ENCODE data around the gene ERBB2. TPM values are rescaled to one million over a fixed set of nuclear protein-coding genes. Genes with fewer than 3 reads are reported as not detected.

Gene ERBB2
- polyA plus RNA-seq, 3 donors: 158 to 183 (median 165) TPM

DNA sequence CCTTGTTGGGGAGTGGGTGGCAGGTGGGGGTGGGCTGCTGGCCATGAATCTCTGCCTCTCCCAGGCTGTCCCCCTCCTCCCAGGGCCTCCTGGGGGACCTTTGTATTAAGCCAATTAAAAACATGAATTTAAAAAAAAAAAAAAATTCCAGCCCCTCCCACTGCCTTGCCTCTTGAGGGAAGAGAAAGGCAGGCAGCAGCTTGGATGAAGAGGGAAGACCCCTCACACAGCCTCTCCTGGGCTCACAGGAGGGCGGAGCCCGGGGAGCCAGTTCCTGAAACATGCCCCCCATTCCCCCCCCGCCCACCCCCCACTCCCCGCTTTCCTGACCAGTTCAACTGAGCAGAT, 36.5 kb upstream of the ERBB2 start:
- no peak for DNase-seq (ENCODE audit: extremely low read depth in 1 of 11, low read depth in 9 of 11, low spot score in 4 of 11)

DNA sequence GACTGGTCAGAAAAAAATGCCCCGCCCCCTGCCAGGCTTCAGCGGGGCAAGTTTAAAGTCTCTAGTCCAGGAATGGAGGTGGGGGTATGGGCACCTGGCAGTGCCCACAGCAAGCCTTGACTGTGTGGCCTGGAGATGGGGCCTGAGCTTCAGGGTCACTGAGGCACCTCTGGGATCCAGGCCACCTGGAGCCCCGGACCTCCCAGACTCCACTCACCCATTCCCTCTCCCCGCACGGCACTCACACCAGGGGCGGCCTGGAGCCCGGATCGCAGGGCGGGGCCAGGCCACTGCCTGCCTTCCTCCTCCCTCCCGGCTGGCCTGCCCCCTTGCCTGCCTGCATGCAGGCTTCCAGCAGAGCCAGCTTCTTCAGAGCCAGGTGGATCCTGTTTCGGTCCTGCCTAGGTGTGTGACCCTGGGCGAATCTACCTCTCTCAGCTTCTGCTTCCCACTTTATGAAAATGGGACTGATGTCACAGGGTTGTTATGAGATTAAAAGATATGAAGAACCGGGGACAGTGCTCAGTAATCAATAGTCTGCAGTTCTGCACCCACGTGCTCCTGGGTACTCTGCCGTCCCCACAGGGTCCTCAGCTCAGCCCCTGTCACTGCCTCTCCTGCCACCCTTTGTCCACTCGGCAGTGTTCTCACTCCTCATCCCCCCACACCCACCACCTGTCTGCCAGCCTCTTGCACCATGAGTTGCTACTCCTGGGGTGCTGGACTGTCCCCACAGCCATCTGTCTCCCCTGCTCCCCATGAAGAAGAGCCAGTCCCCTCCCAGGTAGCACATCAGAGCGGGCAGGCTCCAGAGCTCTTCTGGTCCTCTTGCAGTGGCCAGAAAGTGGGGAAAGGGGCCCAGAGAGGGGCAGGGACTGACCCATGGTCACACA, 35.9 kb upstream of the ERBB2 start:
- DNase-seq (ENCODE audit: extremely low read depth in 1 of 11, low read depth in 9 of 11, low spot score in 4 of 11): no peak

DNA sequence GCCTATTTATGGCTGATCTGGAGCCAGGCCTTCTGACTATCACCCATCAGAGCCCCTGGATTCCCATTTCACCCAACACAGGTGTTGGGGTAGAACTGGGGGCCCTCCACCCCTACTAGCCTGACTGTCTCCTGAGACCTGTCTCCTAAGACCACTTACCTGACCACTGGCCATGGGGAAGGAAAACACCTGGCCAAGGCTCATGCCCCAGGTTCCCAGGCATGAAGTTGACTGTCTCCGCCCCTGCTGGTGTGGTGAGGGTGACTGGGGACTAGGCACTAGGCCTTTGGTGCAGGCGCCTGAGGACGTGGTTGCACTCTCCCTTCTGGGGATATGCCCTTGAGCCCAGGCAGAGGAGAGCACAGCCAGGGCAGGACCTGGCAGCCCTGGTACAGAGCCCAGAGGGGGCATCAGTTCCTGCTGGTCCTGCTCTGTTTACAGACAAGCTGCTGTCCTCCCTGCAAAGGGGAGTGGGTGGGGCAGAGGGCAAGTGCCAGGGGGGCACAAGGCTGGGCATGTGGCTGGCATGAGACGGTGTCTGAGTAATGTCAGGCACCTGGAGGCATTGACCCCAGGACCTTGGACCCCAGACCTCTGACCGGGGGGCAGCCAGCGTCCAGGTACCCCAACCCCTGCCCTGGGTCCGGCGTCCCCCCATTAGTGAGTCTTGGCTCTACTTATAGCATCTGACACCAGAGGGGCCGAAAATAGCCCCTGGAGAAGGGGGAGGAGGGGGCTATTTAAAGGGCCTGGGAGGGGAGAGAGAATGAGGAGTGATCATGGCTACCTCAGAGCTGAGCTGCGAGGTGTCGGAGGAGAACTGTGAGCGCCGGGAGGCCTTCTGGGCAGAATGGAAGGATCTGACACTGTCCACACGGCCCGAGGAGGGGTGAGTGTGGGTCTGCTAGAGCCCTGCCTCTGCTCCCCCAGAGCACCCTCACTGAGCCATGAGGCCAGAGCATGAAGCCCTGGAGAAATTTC, 35.0 kb upstream of the ERBB2 start, which contains the start of gene TCAP:
Gene TCAP, plus strand, starts transcription at position 769 of the 981 bp plus-strand sequence. Its CDS starts 11 bp downstream, at position 780.
- no peak for DNase-seq (ENCODE audit: extremely low read depth in 1 of 11, low read depth in 9 of 11, low spot score in 4 of 11)

DNA sequence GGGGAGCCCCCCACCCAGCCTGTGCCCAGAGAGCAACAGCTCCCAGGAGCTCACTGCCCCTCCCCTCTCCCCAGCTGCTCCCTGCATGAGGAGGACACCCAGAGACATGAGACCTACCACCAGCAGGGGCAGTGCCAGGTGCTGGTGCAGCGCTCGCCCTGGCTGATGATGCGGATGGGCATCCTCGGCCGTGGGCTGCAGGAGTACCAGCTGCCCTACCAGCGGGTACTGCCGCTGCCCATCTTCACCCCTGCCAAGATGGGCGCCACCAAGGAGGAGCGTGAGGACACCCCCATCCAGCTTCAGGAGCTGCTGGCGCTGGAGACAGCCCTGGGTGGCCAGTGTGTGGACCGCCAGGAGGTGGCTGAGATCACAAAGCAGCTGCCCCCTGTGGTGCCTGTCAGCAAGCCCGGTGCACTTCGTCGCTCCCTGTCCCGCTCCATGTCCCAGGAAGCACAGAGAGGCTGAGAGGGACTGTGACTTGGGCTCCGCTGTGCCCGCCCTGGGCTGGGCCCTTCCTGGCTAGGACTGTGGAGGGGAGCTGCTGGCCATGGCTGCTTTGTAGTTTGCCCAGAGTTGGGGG, 34.1 kb upstream of the ERBB2 start:
- no peak for DNase-seq (ENCODE audit: extremely low read depth in 1 of 11, low read depth in 9 of 11, low spot score in 4 of 11)

DNA sequence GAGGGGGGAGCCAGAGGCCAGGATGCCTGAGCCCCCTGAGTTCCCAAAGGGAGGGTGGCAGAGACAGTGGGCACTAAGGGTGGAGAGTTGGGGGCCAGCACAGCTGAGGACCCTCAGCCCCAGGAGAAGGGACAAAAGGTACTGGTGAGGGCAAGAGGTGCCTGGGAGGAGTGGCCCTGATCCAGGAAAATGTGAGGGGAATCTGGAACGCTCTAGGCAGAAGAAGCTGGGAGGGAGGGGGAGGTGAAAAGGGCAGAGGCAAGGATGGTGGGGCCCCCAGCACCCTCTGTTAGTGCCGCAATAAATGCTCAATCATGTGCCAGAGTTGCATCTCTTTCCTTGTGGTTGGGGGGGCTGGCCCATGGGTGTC, 33.6 kb upstream of the ERBB2 start:
- DNase-seq (ENCODE audit: extremely low read depth in 1 of 11, low read depth in 9 of 11, low spot score in 4 of 11): no peak

DNA sequence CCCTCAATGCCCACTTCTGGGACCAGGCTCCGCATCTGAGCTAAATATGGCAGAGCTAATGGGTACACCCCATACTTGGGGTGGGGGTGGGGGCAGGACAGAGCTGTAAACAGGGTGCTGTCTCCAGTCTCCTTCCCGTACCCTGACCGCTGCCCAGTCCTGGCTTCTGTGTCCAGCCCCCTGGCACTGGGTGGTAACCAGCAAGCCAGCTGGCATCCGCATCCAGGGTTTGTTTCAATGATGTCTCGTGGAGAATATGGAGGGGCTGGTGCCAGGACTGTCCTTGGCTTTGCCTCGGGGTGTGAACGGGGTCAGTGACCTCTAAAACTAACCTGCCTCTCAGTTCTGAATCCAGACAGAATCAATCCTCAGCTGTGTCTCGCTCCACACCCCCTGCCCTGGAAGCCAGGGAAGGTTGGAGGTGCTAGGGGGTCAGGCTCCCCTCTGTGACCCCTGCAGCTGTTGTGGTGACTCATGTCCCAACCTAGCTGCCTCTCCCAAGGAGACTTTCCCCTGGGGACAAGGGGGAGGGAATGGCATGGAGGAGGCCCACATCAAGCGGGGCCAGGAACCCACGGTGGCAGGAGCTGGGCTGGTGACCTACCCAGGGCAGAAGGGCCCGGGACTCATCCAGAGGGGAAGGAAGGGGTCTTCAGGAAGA, 33.1 kb upstream of the ERBB2 start:
- no peak for DNase-seq (ENCODE audit: extremely low read depth in 1 of 11, low read depth in 9 of 11, low spot score in 4 of 11)

DNA sequence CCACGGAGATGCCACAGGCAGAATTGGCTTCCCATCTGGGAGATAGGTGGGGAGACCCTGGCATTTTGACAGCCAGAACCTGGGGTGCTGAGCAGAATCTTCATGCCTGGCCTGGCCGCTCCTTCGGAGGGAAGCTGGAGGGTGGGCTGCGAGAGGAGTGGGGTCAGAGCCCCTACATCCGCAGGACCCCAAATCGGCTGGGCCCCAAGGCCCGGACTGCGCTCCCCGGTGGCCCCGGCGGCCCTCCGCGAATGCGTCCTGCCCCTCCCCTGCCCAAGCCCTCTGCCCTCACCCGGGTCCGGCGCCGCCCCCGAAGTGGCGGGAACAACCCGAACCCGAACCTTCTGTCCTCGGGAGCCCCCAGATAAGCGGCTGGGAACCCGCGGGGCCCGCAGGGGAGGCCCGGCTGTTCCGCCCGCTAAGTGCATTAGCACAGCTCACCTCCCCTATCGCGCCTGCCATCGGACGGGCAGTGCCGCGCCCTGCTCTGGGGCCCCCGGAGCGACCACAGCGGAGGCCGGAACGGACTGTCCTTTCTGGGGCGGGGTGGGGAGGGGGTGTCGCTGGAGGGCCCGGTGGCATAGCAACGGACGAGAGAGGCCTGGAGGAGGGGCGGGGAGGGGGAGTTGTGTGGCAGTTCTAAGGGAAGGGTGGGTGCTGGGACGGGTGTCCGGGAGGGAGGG, 32.5 kb upstream of the ERBB2 start:
- DNase-seq (ENCODE audit: extremely low read depth in 1 of 11, low read depth in 9 of 11, low spot score in 4 of 11): no peak

DNA sequence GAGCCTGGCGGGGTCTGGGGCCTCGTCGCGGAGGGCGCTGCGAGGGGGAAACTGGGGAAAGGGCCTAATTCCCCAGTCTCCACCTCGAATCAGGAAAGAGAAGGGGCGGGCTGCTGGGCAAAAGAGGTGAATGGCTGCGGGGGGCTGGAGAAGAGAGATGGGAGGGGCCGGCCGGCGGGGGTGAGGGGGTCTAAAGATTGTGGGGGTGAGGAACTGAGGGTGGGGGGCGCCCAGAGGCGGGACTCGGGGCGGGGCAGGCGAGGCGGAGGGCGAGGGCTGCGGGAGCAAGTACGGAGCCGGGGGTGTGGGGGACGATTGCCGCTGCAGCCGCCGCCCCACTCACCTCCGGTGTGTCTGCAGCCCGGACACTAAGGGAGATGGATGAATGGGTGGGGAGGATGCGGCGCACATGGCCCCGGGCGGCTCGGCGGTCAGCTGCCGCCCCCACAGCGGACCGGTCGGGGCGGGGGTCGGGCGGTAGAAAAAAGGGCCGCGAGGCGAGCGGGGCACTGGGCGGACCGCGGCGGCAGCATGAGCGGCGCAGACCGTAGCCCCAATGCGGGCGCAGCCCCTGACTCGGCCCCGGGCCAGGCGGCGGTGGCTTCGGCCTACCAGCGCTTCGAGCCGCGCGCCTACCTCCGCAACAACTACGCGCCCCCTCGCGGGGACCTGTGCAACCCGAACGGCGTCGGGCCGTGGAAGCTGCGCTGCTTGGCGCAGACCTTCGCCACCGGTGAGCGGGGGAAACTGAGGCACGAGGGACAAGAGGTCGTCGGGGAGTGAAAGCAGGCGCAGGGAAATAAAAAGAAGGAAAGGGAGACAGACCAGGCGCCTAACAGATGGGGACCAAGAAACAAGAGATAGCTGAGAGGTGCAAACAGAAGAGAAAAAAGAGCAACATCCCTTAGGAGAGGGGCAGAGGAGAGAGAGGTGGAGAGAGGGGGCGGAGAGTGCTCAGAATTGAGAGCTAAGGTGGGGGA, 31.6 kb upstream of the ERBB2 start, which contains the start of gene PNMT:
Gene PNMT, plus strand, starts transcription at position 509 of the 980 bp plus-strand sequence. Its CDS starts 23 bp downstream, at position 532.
- DNase-seq (ENCODE audit: extremely low read depth in 1 of 11, low read depth in 9 of 11, low spot score in 4 of 11): peak in 4 of 11 donors; percentile 56 to 68 (median 62)

DNA sequence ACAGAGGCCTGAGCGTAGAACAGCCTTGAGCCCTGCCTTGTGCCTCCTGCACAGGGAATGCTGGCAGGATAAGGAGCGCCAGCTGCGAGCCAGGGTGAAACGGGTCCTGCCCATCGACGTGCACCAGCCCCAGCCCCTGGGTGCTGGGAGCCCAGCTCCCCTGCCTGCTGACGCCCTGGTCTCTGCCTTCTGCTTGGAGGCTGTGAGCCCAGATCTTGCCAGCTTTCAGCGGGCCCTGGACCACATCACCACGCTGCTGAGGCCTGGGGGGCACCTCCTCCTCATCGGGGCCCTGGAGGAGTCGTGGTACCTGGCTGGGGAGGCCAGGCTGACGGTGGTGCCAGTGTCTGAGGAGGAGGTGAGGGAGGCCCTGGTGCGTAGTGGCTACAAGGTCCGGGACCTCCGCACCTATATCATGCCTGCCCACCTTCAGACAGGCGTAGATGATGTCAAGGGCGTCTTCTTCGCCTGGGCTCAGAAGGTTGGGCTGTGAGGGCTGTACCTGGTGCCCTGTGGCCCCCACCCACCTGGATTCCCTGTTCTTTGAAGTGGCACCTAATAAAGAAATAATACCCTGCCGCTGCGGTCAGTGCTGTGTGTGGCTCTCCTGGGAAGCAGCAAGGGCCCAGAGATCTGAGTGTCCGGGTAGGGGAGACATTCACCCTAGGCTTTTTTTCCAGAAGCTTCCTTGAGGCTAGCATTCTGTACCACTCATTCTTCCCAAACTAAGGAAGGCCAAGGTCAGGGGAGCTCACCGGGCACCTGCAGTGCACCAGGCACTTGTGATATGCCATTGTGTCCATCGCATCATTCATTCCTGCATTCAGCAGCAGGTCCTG, 29.7 kb upstream of the ERBB2 start:
- DNase-seq (ENCODE audit: extremely low read depth in 1 of 11, low read depth in 9 of 11, low spot score in 4 of 11): no peak

DNA sequence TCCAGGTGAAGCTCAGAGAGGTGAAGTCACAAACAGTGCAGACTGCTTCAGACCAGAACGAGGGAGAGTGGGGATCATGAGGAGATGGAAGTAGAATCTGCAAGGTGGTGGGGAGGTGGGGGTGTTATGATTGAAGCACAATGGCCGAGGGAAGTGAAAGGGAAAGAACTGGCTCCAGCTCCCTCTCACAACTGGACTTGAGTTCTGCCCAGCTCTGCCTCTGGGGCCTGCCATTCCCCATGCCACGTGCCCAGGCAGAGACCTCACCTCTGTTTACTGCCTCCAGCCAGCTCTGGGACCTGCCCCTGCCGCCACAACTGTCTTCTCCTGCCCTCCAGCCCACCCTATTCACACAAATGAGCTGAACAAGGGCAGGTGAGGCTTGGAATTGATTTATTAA, 29.1 kb upstream of the ERBB2 start:
- no peak for DNase-seq (ENCODE audit: extremely low read depth in 1 of 11, low read depth in 9 of 11, low spot score in 4 of 11)

DNA sequence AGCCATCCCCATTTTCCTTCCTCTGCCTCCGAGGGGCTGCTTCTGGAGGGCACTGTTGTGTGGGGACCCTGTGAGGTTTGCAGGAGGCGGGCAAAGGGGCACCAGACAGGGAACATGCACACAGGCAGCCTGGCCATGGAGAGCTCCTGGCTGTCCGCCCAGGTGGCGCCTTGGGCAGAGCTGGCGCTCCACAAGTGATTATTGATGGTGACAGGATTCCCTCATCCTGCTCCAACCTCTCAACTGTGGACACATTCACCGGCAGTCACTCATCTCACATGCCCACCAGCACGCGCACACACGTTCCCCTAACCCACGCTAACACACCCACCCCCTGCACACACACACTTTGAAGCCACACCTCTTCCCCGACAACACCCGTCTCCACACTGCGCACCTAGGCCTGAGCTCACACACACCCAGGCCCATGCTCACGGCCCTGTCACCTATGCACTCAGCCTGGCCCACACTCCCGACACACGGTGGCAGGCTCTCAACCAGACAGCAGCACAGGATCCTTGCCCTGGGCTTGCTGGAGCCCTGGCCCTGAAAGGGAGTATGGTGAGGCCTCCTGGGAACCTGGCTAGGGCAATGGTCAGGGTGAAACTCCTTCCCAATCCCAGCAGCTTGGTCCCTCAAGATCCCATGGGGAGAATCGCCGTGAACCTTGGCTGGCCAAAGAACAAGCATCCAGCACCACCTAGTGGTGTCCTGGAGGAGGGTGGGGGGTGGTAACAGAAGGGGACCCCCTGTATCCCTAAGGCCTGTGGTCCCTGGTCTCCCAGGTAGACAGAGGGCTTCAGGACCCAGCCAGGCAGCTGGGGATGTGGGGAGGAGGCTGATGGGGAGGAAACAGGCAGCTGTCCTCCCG, 28.0 kb upstream of the ERBB2 start:
- no peak for DNase-seq (ENCODE audit: extremely low read depth in 1 of 11, low read depth in 9 of 11, low spot score in 4 of 11)

DNA sequence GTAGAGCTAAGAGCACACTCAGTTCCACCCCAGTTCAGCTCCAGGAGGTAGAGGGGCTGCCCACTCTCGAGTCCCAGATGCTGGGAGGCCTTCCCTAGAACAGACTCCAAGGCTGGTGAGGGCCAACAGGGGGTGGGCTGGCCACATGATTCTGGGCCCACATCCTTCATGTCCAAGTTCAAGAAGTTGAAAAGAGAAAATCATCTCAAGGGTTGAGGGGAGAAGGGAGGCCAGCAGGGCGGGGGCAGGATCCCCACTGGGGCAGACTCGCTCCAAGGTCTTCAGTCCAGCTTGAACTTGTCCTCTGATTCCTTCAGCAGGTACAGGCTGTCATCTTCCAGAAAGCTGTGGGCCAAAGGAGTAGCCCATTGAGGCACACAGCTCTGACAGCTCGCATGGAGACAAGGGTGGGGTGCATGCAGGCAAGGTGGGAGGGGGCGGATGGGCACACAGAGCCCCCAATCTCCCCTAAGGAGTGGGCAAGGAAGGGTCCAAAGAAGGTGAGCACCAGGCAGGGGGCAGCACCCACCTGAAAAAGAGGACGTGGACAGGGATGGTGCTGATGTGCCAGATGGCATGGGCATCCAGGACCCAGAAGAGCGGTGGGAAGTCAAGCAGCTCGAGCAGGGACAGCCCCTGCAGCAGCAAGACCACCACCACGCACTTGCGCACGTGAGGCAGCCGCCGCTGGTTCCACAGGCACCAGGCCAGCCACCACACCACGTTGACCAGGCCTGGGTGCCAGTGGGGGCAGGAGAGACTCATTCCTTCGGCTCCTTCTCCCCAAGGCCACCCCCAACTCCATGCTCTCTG, 27.1 kb upstream of the ERBB2 start:
- no peak for DNase-seq (ENCODE audit: extremely low read depth in 1 of 11, low read depth in 9 of 11, low spot score in 4 of 11)

DNA sequence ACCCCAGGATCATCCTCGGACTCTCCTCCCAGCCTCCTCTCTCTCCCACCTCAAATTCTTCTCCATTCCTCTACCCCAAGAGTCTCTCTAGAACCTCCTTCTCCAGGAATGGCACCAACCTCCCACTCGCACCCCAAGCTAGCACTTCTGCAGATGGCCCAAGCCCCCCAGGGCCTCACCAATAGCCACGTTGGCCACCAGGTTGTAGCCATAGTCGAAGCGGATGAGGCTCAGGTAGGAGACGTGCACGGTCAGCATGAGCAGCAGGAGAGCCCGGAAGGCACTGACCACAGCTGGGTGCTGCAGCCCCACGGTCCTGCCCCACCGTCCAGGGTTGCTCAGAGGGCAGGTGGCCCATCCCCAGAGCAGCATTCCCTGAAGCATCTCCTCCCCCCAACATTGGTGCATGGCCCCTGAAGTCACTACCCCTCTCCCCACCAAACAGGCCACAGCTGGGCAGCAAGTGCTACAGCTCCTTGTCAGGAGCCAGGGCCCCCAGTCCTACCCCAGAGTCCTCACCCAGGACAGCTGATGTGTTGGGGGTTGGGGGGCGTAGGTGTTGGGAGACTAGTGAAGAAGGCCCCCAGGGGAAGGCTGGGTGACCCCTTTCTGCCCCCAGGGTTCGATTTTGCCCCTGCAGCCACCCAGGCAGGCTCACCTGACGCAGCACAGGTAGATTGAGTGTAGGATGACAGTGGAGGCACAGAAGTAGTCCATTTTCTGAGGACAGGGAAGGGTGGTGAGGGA, 26.4 kb upstream of the ERBB2 start:
- no peak for DNase-seq (ENCODE audit: extremely low read depth in 1 of 11, low read depth in 9 of 11, low spot score in 4 of 11)

DNA sequence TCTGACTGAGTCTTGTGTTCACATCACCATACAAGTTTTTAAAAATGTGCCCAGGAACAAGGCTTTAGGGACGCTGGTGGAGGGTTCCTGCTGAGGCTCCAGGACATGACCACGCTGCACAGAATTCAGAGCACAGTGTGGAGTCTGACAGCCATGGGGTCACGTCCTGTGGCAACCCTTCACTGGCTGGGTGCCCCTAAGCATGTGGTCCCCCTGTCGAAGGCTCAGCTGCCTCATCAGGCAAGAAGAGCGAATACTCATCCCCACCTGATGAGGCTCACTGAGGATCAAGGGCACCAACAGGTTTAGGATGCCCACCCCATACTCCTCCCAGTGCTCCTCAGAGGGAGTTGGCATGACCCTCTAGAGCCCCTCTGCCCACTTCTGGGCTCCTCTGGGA, 25.7 kb upstream of the ERBB2 start:
- no peak for DNase-seq (ENCODE audit: extremely low read depth in 1 of 11, low read depth in 9 of 11, low spot score in 4 of 11)
